GM21515 (cell line): ENCODE results near the gene PLBD1.

Experiments
- ATAC-seq: cut with Tn5 transposase; IDR thresholded peaks from one replicate; pipeline ENCODE4 v1.9.1; 2021; ENCODE audit not compliant: unreplicated experiment

The PLBD1 gene

GRCh38 chr12:14570231-14570630 is 2.5 kb upstream of the PLBD1 start:
- ATAC-seq, result no peak

- no peak for ATAC-seq
Measured at GRCh38 chr12:14564336-14564959, 3.2 kb downstream of the PLBD1 start.

- ATAC-seq, result no peak
Measured at GRCh38 chr12:14563046-14563445, 4.6 kb downstream of the PLBD1 start.

DNA sequence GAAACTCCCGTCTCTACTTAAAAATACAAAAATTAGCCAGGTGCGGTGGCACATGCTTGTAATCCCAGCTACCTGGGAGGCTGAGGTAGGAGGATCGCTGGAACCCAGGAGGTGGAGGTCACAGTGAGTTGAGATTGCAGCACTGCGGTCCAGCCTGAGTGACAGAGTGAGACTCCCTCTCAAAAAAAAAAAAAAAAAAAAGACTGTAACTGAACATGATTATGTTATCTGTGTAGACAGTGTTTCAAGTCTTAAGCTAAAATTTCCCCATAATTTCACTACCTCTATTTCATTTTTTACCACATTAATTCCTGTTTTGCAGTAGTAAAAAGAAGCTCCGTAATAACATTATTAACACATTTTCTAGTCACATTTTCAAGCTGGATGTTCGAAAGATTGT is 5.4 kb downstream of the PLBD1 start:
- no peak for ATAC-seq

- no peak for ATAC-seq
Measured at GRCh38 chr12:14561677-14562238, 5.9 kb downstream of the PLBD1 start.

- ATAC-seq, result no peak
Measured at GRCh38 chr12:14560904-14561574, 6.6 kb downstream of the PLBD1 start.

GRCh38 chr12:14558473-14558959 is 9.2 kb downstream of the PLBD1 start:
- ATAC-seq, result no peak

- ATAC-seq, result no peak
Measured at GRCh38 chr12:14557966-14558365, 9.7 kb downstream of the PLBD1 start.

- ATAC-seq, result no peak
Measured at GRCh38 chr12:14554281-14555007, 13.2 kb downstream of the PLBD1 start.

DNA sequence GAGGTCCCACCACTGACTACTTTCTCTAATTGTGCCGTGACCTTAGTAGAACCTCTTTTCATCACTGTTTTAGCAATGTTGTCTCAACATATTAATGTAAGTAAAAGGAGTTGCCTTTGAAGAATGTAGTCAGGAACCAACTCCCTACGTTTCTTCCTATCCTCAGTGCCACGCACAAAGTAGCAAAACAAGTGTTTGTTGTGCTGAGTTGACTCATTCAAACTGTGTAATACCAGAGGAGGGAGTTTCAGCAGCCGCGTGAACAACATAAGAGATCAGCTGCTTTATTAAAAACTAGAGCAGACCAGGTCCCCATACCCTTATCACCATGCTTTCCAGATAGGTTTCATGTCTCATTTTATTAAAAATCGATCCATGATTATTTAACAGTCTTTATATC is 19.1 kb downstream of the PLBD1 start:
- no peak for ATAC-seq

GRCh38 chr12:14547571-14547970 is 20.1 kb downstream of the PLBD1 start:
- no peak for ATAC-seq

GRCh38 chr12:14545144-14546124 is 22.2 kb downstream of the PLBD1 start:
- no peak for ATAC-seq

DNA sequence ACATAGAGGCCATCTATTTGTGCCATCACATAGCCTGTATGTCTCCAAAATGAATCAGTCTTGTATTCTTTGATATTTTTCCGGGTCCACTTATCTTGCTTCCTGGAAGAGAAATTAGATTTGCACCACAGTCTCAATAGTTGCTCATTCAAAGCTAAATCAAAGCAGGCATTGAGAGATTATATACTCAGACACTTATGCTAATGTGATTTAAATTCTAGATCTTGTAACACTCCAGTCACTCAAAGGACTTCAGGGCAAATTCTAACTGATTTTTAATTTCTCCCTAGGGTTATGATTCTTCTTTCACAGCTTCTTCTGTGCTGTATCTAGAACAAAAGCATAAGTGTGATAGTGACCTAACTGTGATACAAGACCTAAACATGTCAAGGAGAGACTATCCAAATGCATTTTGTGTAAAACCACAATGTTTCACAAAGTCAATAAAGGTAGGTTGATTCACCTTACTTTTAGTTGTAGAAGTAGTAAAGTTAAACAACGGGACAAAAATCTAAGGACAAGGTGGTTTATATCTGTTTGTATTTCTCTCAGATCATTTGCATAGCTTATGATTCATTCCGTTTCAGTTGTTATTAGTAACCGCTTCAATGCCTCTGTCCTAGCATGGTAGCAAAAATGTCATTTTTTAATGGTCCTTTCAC is 26.8 kb downstream of the PLBD1 start:
- ATAC-seq, result no peak

DNA sequence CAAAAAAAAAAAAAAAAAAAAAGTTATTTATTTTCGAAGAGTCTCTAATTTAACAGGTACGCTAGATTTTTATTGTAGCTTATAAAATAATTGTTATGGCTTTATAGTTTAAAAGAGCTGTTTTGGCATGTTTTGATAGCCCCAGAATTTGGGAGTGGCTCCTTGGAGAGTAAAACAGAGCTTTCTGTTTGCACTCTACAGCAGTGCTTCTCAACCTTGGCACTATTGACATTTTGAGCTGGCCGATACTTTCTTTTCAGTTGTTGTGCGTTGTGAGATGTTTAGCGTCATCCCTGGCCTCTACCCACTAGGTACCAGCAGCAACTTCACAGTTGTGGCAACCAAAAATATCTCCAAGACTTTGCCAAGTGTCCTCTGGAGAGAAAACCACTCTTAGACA is 30.6 kb downstream of the PLBD1 start:
- ATAC-seq, result no peak

DNA sequence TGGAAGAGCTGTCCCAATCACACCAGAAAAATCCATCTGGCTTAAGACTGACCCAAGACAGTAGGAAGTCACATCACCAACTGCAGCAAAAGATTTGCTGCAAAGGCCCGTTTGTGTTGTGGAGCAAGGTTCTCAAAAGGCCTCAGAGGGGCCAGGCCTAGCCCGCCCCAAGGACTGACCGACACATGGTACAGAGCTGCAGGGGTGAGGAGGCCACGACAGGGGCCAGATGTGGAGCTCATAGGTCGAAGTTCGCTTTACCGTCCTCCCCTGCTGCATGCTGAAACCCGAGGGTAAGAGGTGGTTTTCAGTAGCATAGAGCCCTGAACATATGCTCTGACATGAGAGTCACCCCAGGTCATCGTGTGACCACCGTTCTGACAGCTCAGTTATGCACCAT is 35.5 kb downstream of the PLBD1 start:
- no peak for ATAC-seq

- ATAC-seq, result no peak
Measured at GRCh38 chr12:14525964-14526363, 41.7 kb downstream of the PLBD1 start.

GRCh38 chr12:14521822-14522221 is 45.9 kb downstream of the PLBD1 start:
- ATAC-seq, result no peak

GRCh38 chr12:14514946-14515345 is 52.7 kb downstream of the PLBD1 start:
- no peak for ATAC-seq

- peak; percentile 67 for ATAC-seq
Measured at GRCh38 chr12:14514154-14514842, 53.4 kb downstream of the PLBD1 start.
